SU-DHL-6 (cell line): ENCODE measurements around the gene ANO6.

Experiments
- CTCF ChIP-seq: fragments of 200-600 bp; sonication (generic); IDR thresholded peaks from one replicate; pipeline ENCODE4 v1.5.1; 2017; ENCODE audit warnings: antibody characterized with exemption, mild to moderate bottlenecking, low read length, moderate library complexity; ENCODE audit not compliant: insufficient read depth, poor library complexity, severe bottlenecking
- EZH2phosphoT487 ChIP-seq: fragments of 200-600 bp; sonication (generic), shearing (Covaris generic); conservative IDR thresholded peaks from 2 replicates; pipeline ENCODE4 v1.6.1; 2018; ENCODE audit warnings: mild to moderate bottlenecking, antibody characterized with exemption, low read length, moderate library complexity, mixed read lengths

- TF ChIP-seq CTCF (no peak), EZH2phosphoT487 (no peak)
Observed at GRCh38 chr12:45468751-45469615, 253.1 kb downstream of the ANO6 start.
